ENCODE measurements around the gene PET100.

DNA sequence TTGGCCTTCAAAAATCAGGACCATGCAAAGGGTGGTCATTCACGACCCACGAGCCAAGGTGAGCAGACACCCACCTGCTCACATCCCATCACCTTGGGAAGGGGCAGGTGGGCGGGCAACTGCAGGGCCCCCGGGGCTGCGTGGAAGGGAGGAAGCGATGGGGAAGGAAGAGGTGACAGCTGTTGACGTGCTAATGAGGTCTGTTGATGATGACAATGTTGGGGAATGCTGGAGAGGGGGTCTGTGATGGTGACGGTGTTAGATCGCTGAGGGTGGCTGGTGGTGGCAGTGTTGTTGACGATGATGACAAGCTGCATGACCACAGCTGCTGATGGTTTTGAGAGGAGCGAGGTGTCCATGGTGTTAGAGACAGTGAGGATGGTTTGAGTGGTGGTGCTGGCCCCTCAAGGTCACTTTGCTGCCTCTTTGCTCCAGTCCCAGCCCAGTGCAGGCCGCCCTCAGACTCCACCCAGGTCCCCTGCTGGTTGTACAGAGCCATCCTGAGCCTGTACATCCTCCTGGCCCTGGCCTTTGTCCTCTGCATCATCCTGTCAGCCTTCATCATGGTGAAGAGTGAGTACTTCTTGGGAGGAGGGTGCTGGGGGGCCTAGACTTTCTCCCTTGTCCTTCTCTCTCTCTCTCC is 48.2 kb downstream of the PET100 start:
- TF ChIP-seq EZH2phosphoT487 (IDR thresholded peaks at IDR 0.05; ENCODE audit: low read depth, severe bottlenecking, unreplicated experiment) = no peak
- TF ChIP-seq, protein P1, sequence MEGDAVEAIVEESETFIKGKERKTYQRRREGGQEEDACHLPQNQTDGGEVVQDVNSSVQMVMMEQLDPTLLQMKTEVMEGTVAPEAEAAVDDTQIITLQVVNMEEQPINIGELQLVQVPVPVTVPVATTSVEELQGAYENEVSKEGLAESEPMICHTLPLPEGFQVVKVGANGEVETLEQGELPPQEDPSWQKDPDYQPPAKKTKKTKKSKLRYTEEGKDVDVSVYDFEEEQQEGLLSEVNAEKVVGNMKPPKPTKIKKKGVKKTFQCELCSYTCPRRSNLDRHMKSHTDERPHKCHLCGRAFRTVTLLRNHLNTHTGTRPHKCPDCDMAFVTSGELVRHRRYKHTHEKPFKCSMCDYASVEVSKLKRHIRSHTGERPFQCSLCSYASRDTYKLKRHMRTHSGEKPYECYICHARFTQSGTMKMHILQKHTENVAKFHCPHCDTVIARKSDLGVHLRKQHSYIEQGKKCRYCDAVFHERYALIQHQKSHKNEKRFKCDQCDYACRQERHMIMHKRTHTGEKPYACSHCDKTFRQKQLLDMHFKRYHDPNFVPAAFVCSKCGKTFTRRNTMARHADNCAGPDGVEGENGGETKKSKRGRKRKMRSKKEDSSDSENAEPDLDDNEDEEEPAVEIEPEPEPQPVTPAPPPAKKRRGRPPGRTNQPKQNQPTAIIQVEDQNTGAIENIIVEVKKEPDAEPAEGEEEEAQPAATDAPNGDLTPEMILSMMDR (IDR thresholded peaks at IDR 0.05; ENCODE audit: poor library complexity) = no peak
